DMS 273 treated with DMSO at 0.1 percent for 48 hours (cell line): Measurements from ENCODE around the gene ITGB4.

Experiments
- DNase-seq: peaks from one replicate; lab custom pipeline; 2025; lab: John Stamatoyannopoulos, UW

The ITGB4 gene

DNA sequence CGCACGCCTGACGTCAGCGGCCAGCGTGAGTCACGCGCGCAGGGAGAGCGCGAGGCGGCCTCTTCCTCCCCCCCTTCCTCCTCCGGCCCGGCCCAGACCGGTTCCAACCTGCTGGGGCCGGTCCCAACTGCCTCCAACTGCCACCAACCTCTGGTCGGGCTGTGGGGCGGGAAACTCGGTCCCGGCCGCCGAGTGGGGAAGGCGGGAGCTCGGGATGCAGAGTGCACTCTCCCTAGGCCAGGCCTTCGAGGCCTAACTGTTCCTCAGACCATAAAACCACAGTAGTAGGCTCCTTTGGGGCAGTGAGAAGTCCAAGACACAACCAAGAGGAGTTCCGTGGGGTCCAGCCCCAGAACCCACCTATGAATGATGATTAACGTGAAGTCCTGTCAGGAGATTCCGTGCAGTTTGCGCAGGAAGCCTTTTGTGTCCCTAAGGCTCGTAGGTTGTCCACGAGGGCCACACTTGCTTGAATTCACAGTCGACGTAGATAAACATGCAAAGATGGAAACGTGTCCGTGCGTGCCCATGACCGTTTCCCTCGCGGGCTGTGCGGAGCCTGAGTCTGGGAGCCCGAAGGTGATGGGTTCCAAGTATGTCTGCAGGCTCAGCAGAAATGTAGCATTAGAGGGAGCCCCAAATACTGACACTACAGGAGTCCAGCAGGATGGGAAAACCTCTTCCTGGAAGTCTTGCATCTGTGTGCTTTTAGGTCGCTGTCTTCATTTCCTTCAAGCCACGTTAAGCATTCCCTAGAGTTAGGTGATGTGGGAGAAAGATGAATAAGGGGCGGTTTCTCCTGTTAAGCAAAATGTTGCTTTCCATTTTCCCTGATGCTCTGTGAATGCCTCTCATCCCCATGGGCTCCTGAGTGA, 64.0 kb downstream of the ITGB4 start:
- peak; percentile 80 for DNase-seq

DNA sequence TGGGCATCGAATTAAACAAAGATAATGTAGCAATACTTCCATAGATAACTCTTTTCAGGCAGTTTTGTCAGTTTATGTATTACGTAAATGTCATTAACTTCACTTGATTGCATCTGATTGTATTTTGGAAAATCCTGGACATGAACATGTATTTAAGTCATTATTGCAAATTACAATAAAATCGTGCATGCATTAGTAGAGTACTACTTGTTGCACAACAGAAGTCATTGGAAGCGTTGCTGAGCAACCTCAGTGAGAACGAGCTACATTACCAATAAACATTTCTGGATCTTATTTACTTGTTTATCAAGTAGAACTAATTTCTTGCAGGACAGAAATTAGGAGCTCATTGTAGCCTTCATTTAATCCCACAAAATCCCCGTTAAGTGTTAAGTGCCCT, 70.0 kb downstream of the ITGB4 start:
- DNase-seq = no peak

DNA sequence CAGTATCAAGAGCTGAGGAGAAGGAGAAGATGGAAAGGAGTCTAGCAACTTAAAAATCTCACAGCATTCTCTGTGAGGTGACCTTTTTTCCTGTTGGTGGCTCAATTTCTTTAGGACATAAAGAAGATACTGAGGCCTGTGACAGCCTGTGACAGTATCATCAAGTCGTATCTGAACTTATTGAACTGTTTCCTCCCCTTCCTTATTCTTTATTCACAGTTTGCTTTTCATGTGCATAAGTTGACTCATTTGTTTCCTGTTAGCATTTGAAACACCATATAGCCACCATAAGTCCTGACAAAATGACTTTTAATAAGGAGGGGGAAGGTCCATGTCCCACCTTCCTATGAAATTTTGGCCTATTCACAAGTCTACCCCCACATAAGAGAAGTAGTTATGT, 72.2 kb downstream of the ITGB4 start:
- DNase-seq = no peak

DNA sequence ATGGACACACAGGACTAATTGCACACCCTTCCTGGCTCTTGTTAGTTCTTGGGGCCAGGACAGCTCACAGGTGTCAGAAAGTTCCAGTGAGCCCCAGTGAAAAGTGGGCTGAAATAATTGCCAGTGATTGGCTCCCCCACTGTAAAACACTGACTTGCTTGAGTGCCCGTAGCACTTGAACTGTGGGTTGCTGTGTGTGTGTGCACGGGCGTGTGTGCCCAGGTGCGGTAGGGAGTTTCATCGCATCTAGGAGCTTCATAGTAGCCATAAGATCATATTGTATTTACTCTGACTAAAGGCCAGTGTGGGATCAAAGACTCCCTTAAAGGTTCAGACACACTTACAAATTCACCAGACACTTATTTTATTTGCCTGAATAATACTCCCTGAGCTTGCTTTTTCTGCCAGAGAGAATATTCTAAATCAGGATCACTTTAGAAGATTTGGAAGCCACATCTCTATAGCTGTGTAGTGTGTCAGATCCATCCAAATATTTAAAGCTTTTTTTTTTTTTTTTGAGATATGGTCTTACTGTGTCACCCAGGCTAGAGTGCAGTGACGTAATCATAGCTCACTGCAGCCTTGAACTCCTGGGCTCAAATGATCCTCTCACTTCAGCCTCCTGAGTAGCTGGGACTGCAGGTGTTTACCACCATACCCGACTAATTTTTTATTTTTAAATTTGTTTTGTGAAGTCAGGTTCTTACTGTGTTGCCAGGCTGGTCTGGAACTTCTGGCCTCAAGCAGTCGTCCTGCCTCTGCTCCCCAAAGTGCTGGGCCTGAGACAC, 74.8 kb downstream of the ITGB4 start:
- no peak for DNase-seq

DNA sequence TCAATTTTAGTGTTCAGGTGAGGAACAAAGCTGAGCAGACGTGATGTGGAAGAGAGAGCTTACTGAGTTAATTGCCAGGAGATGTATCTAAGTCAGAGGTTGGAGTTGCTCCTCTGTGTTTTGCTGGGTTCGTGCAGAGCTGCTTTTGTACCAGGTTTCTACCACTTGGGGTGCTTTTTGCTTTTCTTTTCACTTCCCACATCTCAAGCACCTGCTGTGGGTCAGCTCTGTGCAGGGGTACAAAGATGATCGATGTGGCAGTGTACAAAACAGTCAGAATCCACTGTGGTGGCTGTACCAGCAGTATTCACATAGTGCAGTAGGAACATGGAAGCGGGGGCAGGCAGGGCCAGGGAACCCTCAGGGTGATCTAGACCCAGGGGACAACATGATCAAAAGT, 78.1 kb downstream of the ITGB4 start:
- DNase-seq = no peak

DNA sequence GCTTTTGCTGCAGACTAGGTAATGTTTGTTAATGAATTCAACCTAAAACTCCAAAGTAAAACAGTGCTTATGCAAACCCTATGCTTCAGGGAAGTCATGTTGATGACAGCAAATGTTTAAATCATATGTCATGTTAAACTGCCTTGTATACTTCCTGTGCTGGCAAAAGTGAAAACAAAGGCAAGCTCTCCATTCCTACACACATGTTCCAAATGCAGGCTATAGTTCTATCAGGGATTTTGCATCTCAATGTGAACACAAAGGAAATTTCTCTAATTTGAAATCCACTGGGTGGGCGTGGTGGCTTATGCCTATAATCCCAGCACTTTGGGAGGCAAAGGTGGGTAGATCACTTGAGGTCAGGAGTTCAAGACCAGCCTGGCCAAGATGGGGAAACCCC, 82.6 kb downstream of the ITGB4 start:
- DNase-seq = no peak

DNA sequence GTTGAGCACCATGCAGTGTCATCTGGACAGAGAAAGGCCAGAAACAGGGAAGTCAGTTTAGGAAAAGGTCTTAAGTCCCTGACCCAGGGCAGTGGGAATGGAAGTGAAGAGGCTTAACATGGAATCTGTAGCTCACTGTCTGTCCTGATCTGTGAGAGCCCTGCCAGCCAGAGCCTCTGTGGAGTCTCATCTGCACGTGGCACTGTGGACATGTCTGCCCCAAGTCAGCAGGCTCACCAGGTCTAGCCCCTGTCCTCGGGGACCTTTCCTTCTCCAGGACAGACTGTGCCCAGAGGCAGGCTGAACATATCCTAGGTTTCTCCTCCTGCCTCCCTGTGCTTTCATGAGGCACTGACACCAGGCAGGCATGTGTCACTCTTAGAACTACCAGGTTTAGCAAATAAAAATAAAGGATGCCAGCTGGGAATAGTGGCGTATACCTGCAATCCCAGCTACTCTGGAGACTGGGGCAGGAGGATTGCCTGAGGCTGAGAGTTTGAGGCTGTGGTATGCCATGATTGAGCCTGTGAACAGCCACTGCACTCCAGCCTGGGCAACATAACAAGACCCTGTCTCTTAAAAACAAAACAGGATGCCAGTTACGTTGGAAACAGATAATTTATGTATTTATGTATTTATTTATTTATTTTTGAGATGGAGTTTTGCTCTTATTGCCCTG, 85.7 kb downstream of the ITGB4 start:
- no peak for DNase-seq
